Measurements from ENCODE around the gene ERBB3.

DNA sequence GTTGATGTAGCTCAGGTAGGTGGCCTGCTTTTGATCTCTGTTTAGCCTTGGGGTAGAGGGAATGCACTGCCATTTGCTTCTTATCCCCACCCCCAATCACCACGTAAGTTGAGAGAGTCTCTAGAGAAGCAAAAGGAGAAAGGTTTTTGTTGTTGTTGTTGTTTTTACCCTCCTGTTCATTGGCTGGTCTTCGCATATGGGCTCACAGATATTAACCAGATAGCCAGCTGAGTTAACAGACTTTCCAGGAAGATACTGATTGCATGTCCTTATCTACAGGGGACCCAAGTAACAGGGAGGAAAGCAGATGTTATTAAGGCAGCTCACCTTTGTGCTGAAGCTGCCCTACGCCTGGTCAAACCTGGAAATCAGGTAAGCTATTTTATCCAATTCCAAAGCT lies 27.3 kb downstream of the ERBB3 start:
- no peak for TF ChIP-seq CTCF (IDR thresholded peaks at IDR 0.05; ENCODE audit: insufficient read depth, low read depth, low read length)
- TF ChIP-seq EZH2 (IDR thresholded peaks at IDR 0.05; ENCODE audit: insufficient read depth, low read length), result no peak
